ENCODE measurements around the gene INPPL1.

INPPL1 gene

DNA sequence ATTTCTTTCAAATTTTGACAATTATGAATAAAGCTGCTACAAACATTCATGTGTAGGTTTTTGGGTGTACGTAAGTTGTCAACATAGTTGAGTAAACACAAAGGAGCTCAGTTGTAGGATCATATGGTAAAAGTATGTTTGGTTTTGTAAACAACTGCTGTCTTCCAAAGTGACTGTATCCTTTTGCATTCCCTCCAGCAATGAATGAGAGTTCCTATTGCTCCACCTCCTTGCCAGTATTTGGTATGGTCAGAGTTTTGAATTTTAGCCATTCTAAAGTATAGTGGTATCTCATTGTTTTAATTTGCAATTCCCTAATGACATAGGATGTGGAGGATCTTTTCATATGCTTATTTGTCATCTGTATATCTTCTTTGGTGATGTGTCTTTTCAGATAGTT lies 47.4 kb downstream of the INPPL1 start:
- DNase-seq (ENCODE audit: insufficient read length, low spot score) (no peak), FAIRE-seq (no peak)

DNA sequence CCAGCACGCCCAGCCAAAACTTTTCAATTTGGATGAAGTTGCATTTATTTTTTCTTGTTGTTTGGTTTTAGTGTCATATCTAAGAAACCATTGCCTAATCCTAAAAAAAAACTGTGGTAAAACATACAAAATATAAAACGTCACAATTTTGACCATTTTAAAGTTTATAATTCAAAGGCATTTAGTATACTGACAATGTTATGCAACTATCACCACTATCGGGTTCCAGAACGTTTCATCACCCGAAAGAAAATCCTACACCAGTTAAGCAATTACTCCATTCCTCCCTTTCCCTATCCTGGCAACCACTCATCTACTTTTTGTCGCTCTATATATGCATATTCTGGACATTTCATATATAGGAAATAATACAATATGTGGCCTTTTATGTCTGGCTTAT lies 49.9 kb downstream of the INPPL1 start:
- FAIRE-seq, result no peak
- DNase-seq (ENCODE audit: insufficient read length, low spot score), result no peak

DNA sequence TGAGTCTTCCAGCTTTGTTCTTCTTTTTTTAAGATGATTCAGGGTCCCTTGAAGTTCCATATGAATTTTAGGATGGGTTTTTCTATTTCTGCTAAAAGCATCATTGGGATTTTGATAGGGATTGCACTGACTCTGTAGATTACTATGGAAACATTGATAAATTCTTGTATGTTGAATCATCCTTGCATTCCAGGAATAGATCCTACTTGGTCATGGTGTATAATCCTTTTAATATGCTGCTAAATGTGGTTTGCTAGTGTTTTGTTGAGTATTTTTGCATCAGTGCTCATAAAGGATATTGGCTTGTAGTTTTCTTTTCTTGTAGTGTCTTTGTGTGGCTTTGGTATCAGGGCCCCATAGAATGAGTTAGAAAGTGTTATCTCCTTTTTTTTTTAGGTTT lies 54.3 kb downstream of the INPPL1 start:
- no peak for DNase-seq (ENCODE audit: insufficient read length, low spot score)

DNA sequence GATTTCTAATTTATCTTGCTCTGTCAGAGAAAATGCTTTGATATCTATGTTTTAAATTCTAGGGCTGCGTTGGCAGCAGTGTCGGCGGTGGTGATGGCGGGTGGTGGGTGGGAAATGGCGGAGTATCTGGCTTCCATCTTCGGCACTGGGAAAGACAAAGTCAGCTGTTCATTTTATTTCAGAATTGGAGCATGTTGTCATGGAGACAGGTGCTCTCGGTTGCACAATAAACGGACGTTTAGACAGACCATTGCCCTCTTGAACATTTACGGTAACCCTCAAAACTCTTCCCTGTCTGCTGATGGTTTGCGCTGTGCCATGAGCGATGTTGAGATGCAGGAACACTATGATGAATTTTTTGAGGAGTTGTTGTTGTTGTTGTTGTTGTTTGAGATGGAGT lies 55.5 kb downstream of the INPPL1 start:
- FAIRE-seq (no peak), DNase-seq (ENCODE audit: insufficient read length, low spot score) (no peak)

More for the DNA sequence above, 54.3 kb downstream of the INPPL1 start:
- FAIRE-seq, result no peak

- FAIRE-seq (no peak), DNase-seq (ENCODE audit: insufficient read length, low spot score) (no peak)
These were observed 56.3 kb downstream of the INPPL1 start for GRCh38 chr11:72280726-72281315.

DNA sequence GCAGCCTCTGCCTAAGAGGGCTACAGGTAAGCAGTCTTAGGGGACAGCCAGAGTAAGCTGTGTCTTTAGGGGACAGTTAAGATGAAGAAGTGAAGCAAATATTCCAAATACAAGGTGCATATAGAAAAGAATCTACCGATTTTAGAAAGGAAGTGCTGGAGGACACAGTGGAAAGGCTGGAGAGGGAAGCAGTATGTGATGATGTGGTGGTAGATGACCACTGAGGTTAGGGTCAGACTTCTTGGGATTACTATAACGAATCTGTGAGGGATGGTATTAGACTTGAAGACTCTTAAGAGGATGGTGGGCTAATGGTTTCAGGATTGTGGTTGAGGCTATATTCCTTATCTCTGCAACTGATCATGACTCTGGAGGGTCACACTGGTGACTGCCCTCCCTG lies 59.4 kb downstream of the INPPL1 start:
- FAIRE-seq (no peak), DNase-seq (ENCODE audit: insufficient read length, low spot score) (no peak)

- FAIRE-seq (no peak), DNase-seq (ENCODE audit: insufficient read length, low spot score) (no peak)
These were observed 62.7 kb downstream of the INPPL1 start for GRCh38 chr11:72287293-72287692.

Data from GM19239 (cell line).